HepG2 (cell line): ENCODE results near the gene ENDOG. TPM values are rescaled to one million over a fixed set of nuclear protein-coding genes. Genes with fewer than 3 reads are reported as not detected.
A peak's percentile ranks its signal among the peaks of the same experiment; 100 is the strongest.

Experiments
- CBX5 ChIP-seq: sonication (generic); formaldehyde crosslinking; IDR thresholded peaks from 2 replicates; pipeline ENCODE4 v1.4.0; 2020; ENCODE audit warnings: missing genetic modification reagents, borderline replicate concordance
- JUND ChIP-seq: sonication (generic); formaldehyde crosslinking; IDR thresholded peaks from 2 replicates; pipeline ENCODE4 v1.8.0; 2022; ENCODE audit warnings: mild to moderate bottlenecking, missing genetic modification reagents
- KAT2B ChIP-seq: fragments of 150-350 bp; IDR thresholded peaks from 2 replicates; pipeline ENCODE4 v1.6.1; 2014; ENCODE audit warnings: low read depth, low read length, borderline replicate concordance
- KDM2A ChIP-seq: sonication (generic); formaldehyde crosslinking; IDR thresholded peaks from 2 replicates; pipeline ENCODE4 v1.4.0; 2020; ENCODE audit warnings: low read depth, missing genetic modification reagents, borderline replicate concordance
- KDM5B ChIP-seq: sonication (generic); formaldehyde crosslinking; IDR thresholded peaks from 2 replicates; pipeline ENCODE4 v1.4.0; 2020; ENCODE audit warnings: missing genetic modification reagents, mild to moderate bottlenecking, borderline replicate concordance
- KLF15 ChIP-seq: sonication (generic); formaldehyde crosslinking; IDR thresholded peaks from 2 replicates; pipeline ENCODE4 v1.8.1; 2023; ENCODE audit warnings: borderline replicate concordance, mild to moderate bottlenecking, inconsistent platforms, missing genetic modification reagents, mixed read lengths
- MAZ ChIP-seq, 2 experiments: sonication (generic) in 1 of 2; formaldehyde crosslinking in 1 of 2; IDR thresholded peaks; 2 replicates each; pipeline versions ENCODE4 v1.5.0 to v1.6.1; 2012 to 2020; ENCODE audit warnings: low read depth in 2 of 2, mild to moderate bottlenecking in 2 of 2, borderline replicate concordance in 1 of 2, improper control_type of control experiment in 1 of 2, low read length in 1 of 2, missing genetic modification reagents in 1 of 2, moderate library complexity in 1 of 2
- RORA ChIP-seq: sonication (generic); formaldehyde crosslinking; IDR thresholded peaks from 2 replicates; pipeline ENCODE4 v1.5.0; 2020; ENCODE audit warnings: mild to moderate bottlenecking, missing genetic modification reagents, moderate library complexity
- SAP130 ChIP-seq: IDR thresholded peaks from 2 replicates; pipeline ENCODE4 v1.6.1; 2016; ENCODE audit warnings: low read depth
- SNRNP70 ChIP-seq: fragments of 200-400 bp; formaldehyde crosslinking; IDR thresholded peaks from 2 replicates; pipeline ENCODE4 v1.6.1; 2017; ENCODE audit warnings: mild to moderate bottlenecking, low read depth, low read length, moderate library complexity
- ZFAT ChIP-seq: sonication (generic); formaldehyde crosslinking; conservative IDR thresholded peaks from 2 replicates; pipeline ENCODE4 v1.8.1; 2023; ENCODE audit warnings: missing genetic modification reagents, inconsistent platforms
- ZNF207 ChIP-seq: fragments of 450-650 bp; IDR thresholded peaks from 2 replicates; pipeline ENCODE4 v1.6.1; 2016; ENCODE audit warnings: antibody characterized with exemption, borderline replicate concordance
- ZNF530 ChIP-seq: sonication (generic); formaldehyde crosslinking; IDR thresholded peaks from 2 replicates; pipeline ENCODE4 v1.5.0; 2020; ENCODE audit warnings: low read depth, mild to moderate bottlenecking, missing genetic modification reagents
- ZNF556 ChIP-seq: sonication (generic); formaldehyde crosslinking; IDR thresholded peaks from 2 replicates; pipeline ENCODE4 v1.4.0; 2020; ENCODE audit warnings: mild to moderate bottlenecking, missing genetic modification reagents, borderline replicate concordance
- ZNF558 ChIP-seq: sonication (generic); formaldehyde crosslinking; IDR thresholded peaks from 2 replicates; pipeline ENCODE4 v1.9.0; 2022; ENCODE audit warnings: mild to moderate bottlenecking, missing genetic modification reagents, borderline replicate concordance
- ZNF749 ChIP-seq: sonication (generic); formaldehyde crosslinking; IDR thresholded peaks from 2 replicates; pipeline ENCODE4 v1.8.0; 2022; ENCODE audit warnings: mild to moderate bottlenecking, missing genetic modification reagents, moderate library complexity, borderline replicate concordance
- polyA plus RNA-seq, 8 experiments: library from polyadenylated mRNA; depleted of rRNA in 3 of 8; stranded (reverse) in 7 of 8; unstranded in 1 of 8; fragments of >200 nt; fragmentation: Illumina TruSeq in 4 of 8; extraction: Trizol in 4 of 8; gene quantifications; 2 replicates each; pipeline versions ENCODE4 v1.2.1 to v1.2.3, GENCODE V29; 2011 to 2016; ENCODE audit warnings: low read depth in 4 of 8, missing spikeins in 1 of 8, mixed read lengths in 1 of 8; ENCODE audit not compliant: insufficient read depth in 1 of 8
- total RNA-seq, 5 experiments: library from RNA; depleted of rRNA; stranded (reverse); fragments of >200 nt; fragmentation: Illumina TruSeq; extraction: Trizol; gene quantifications; 2 replicates each; pipeline ENCODE4 v1.2.3, GENCODE V29; 2016; ENCODE audit warnings: low read depth in 1 of 5
- TF ChIP-seq, protein P1 (sequence below), 2 experiments: sonication (generic) in 1 of 2; formaldehyde crosslinking in 1 of 2; IDR thresholded peaks; 2 replicates each; pipeline versions ENCODE4 v1.5.1 to v1.6.1; 2011 to 2020; ENCODE audit warnings: borderline replicate concordance in 1 of 2, low read depth in 1 of 2, low read length in 1 of 2, mild to moderate bottlenecking in 1 of 2, missing genetic modification reagents in 1 of 2, moderate library complexity in 1 of 2
- TF ChIP-seq, protein P2 (sequence below): sonication (generic); formaldehyde crosslinking; IDR thresholded peaks from 2 replicates; pipeline ENCODE4 v1.5.0; 2020; ENCODE audit warnings: missing genetic modification reagents
- TF ChIP-seq, protein P3 (sequence below): sonication (generic); formaldehyde crosslinking; IDR thresholded peaks from 2 replicates; pipeline ENCODE4 v1.5.0; 2020; ENCODE audit warnings: mild to moderate bottlenecking, missing genetic modification reagents
- TF ChIP-seq, protein P4 (sequence below): sonication (generic); formaldehyde crosslinking; IDR thresholded peaks from 2 replicates; pipeline ENCODE4 v1.4.0; 2020; ENCODE audit warnings: missing genetic modification reagents, borderline replicate concordance

The ENDOG gene
- total and polyA plus RNA-seq, 2 of the 13 experiments (the other 11 are each of a cell fraction or from before 2014, with no cell fraction given) = 26.3 to 28.8 TPM

DNA sequence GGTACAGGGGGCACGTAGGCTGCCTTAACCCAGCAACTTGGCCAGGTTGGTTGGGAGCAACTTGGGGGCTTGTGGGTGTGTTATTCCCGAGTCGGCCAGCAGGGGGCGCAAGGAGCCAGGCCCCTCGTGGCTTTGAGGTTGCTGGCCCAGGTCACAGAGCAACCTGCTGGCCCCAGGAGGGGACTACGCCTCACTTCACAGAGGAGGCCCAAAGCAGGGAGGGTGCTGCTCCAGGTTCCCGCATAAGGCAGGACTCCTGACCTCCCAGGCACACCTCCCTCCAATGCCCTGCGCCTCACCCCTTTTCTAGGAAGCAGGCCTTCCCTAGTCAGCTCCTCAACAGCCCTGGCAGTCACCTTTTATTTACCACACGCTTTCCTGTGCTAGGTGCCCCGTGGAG is 45.3 kb downstream of the ENDOG start (continued):
- TF ChIP-seq MAZ (IDR thresholded peaks at IDR 0.05; ENCODE audit: borderline replicate concordance, low read depth, low read length) (no peak; the same call in 1 of the 2 replicates), MAZ (CRISPR knock-in tag; IDR thresholded peaks at IDR 0.05; ENCODE audit: low read depth) (peak; percentile 48; the same call in 1 of the 2 replicates), ZNF207 (no peak), RORA (CRISPR knock-in tag) (no peak), JUND (CRISPR knock-in tag) (no peak), ZNF556 (no peak), KAT2B (no peak), ZNF530 (CRISPR knock-in tag) (no peak), CBX5 (CRISPR knock-in tag) (peak; percentile 27; the same call in 1 of the 2 replicates), KDM2A (0 out of 2 replicates have a peak, but pooled peaks have one; percentile 40), SAP130 (CRISPR knock-in tag) (peak; percentile 48; the same call in 1 of the 2 replicates), ZNF558 (CRISPR knock-in tag) (no peak), ZNF749 (CRISPR knock-in tag) (no peak), KLF15 (CRISPR knock-in tag) (no peak), SNRNP70 (no peak), KDM5B (CRISPR knock-in tag) (peak; percentile 50; the same call in 1 of the 2 replicates), ZFAT (CRISPR knock-in tag) (no peak)
- TF ChIP-seq, protein P1, sequence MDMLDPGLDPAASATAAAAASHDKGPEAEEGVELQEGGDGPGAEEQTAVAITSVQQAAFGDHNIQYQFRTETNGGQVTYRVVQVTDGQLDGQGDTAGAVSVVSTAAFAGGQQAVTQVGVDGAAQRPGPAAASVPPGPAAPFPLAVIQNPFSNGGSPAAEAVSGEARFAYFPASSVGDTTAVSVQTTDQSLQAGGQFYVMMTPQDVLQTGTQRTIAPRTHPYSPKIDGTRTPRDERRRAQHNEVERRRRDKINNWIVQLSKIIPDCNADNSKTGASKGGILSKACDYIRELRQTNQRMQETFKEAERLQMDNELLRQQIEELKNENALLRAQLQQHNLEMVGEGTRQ (IDR thresholded peaks at IDR 0.05; ENCODE audit: low read depth, low read length) = no peak
- TF ChIP-seq, protein P1 (CRISPR knock-in tag; IDR thresholded peaks at IDR 0.05; ENCODE audit: borderline replicate concordance) = no peak
- TF ChIP-seq, protein P2, sequence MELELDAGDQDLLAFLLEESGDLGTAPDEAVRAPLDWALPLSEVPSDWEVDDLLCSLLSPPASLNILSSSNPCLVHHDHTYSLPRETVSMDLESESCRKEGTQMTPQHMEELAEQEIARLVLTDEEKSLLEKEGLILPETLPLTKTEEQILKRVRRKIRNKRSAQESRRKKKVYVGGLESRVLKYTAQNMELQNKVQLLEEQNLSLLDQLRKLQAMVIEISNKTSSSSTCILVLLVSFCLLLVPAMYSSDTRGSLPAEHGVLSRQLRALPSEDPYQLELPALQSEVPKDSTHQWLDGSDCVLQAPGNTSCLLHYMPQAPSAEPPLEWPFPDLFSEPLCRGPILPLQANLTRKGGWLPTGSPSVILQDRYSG (CRISPR knock-in tag) = no peak
- TF ChIP-seq, protein P3, sequence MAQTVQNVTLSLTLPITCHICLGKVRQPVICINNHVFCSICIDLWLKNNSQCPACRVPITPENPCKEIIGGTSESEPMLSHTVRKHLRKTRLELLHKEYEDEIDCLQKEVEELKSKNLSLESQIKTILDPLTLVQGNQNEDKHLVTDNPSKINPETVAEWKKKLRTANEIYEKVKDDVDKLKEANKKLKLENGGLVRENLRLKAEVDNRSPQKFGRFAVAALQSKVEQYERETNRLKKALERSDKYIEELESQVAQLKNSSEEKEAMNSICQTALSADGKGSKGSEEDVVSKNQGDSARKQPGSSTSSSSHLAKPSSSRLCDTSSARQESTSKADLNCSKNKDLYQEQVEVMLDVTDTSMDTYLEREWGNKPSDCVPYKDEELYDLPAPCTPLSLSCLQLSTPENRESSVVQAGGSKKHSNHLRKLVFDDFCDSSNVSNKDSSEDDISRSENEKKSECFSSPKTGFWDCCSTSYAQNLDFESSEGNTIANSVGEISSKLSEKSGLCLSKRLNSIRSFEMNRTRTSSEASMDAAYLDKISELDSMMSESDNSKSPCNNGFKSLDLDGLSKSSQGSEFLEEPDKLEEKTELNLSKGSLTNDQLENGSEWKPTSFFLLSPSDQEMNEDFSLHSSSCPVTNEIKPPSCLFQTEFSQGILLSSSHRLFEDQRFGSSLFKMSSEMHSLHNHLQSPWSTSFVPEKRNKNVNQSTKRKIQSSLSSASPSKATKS (CRISPR knock-in tag) = no peak
- TF ChIP-seq, protein P4, sequence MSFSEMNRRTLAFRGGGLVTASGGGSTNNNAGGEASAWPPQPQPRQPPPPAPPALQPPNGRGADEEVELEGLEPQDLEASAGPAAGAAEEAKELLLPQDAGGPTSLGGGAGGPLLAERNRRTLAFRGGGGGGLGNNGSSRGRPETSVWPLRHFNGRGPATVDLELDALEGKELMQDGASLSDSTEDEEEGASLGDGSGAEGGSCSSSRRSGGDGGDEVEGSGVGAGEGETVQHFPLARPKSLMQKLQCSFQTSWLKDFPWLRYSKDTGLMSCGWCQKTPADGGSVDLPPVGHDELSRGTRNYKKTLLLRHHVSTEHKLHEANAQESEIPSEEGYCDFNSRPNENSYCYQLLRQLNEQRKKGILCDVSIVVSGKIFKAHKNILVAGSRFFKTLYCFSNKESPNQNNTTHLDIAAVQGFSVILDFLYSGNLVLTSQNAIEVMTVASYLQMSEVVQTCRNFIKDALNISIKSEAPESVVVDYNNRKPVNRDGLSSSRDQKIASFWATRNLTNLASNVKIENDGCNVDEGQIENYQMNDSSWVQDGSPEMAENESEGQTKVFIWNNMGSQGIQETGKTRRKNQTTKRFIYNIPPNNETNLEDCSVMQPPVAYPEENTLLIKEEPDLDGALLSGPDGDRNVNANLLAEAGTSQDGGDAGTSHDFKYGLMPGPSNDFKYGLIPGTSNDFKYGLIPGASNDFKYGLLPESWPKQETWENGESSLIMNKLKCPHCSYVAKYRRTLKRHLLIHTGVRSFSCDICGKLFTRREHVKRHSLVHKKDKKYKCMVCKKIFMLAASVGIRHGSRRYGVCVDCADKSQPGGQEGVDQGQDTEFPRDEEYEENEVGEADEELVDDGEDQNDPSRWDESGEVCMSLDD (CRISPR knock-in tag) = no peak
